Progenitor cell of endocrine pancreas (in vitro differentiated cells): ENCODE data around the gene SAMHD1. TPM values are rescaled to one million over a fixed set of nuclear protein-coding genes. Genes with fewer than 3 reads are reported as not detected.
"Not testable (repeated sequence)": the region's sequence is repeated elsewhere in the genome, so short reads cannot be mapped to it uniquely, and the experiment has no call there.

Source experiments
- DNase-seq: peaks from one replicate; pipeline ENCODE4 v3.0.0; 2021; ENCODE audit warnings: low spot score; ENCODE audit not compliant: unreplicated experiment
- H3K27ac Mint-ChIP-seq: 2 replicates; pipeline ENCODE4 v1.8.0; 2021; ENCODE audit warnings: mild to moderate bottlenecking, moderate library complexity, mixed read lengths
- H3K27me3 Mint-ChIP-seq: 2 replicates; pipeline ENCODE4 v1.8.0; 2021; ENCODE audit warnings: mixed read lengths
- H3K36me3 Mint-ChIP-seq: 2 replicates; pipeline ENCODE4 v1.8.0; 2022; ENCODE audit warnings: mixed read lengths; ENCODE audit not compliant: insufficient read depth
- H3K4me1 Mint-ChIP-seq: 2 replicates; pipeline ENCODE4 v1.8.0; 2021; ENCODE audit warnings: low read depth, mixed read lengths
- H3K4me3 Mint-ChIP-seq: 2 replicates; pipeline ENCODE4 v1.8.0; 2021; ENCODE audit warnings: low read depth, mild to moderate bottlenecking, moderate library complexity, mixed read lengths
- H3K9me3 Mint-ChIP-seq: 2 replicates; pipeline ENCODE4 v1.8.0; 2021; ENCODE audit warnings: low read depth, mixed read lengths
- total RNA-seq: library from RNA; stranded (reverse); gene quantifications from 2 replicates; pipeline ENCODE4 v1.2.1, GENCODE V29; 2021
- TF ChIP-seq, protein P1 (sequence below): fragments of 200-600 bp; sonication (generic); IDR thresholded peaks from one replicate; pipeline ENCODE4 v1.5.0; 2021; ENCODE audit warnings: antibody characterized with exemption, mild to moderate bottlenecking; ENCODE audit not compliant: unreplicated experiment

The SAMHD1 gene
- total RNA-seq, 1 donor from 2014 or later: 15.1 TPM

DNA sequence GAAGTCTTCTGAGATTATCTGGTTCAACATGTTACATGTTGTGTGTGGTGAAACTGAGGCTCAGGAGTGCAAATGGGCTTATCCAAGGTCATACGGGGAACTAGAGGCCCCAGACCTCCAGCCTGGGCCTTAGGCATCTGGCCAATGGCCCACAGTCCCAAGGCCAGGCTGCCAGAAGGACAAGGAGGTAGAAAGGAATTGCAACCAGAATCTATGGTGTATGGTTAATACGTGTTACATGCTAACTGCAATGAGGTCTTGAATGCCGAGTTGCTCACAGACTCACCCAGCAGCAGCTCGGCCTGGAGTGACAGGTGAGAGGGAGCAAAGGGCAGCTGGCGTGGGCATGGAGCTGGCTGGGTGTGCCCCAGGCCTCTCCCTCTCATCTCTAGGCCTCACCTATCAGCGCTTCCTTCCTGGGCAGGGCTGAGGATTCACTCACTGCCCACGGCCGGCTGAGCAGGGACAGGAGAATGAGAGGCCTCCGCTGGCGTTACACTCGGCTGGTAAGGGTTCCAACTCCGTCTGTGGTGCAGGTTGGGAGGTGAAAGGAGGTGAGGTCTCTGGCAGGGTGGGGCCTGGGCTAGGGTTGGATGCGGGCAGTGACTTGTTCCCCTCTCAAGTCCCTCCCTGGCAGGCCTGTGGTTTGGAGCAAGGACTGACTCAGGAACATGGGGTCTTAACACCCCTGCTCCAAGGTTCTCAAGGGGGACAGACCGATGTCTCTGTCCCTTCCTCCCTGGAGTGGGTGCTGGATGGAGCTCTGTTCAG lies 75.6 kb downstream of the SAMHD1 start, which contains the start of gene TLDC2:
TSS of gene TLDC2 (plus strand) at position 437 of the 771 bp plus-strand sequence. CDS start at position 474, 37 bp downstream.
- no peaks in the 10 kb centered on the region for H3K27me3 Mint-ChIP-seq
- no peaks in the 10 kb centered on the region for H3K9me3 Mint-ChIP-seq
- no peaks in the 10 kb centered on the region for H3K36me3 Mint-ChIP-seq
- TF ChIP-seq, protein P1, sequence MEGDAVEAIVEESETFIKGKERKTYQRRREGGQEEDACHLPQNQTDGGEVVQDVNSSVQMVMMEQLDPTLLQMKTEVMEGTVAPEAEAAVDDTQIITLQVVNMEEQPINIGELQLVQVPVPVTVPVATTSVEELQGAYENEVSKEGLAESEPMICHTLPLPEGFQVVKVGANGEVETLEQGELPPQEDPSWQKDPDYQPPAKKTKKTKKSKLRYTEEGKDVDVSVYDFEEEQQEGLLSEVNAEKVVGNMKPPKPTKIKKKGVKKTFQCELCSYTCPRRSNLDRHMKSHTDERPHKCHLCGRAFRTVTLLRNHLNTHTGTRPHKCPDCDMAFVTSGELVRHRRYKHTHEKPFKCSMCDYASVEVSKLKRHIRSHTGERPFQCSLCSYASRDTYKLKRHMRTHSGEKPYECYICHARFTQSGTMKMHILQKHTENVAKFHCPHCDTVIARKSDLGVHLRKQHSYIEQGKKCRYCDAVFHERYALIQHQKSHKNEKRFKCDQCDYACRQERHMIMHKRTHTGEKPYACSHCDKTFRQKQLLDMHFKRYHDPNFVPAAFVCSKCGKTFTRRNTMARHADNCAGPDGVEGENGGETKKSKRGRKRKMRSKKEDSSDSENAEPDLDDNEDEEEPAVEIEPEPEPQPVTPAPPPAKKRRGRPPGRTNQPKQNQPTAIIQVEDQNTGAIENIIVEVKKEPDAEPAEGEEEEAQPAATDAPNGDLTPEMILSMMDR: no peak
- H3K27ac Mint-ChIP-seq: no peak within 1 kb of the TSS
- no peak for DNase-seq
- no peak within 1 kb of the TSS for H3K4me3 Mint-ChIP-seq
- no peaks in the 10 kb centered on the region for H3K4me1 Mint-ChIP-seq

DNA sequence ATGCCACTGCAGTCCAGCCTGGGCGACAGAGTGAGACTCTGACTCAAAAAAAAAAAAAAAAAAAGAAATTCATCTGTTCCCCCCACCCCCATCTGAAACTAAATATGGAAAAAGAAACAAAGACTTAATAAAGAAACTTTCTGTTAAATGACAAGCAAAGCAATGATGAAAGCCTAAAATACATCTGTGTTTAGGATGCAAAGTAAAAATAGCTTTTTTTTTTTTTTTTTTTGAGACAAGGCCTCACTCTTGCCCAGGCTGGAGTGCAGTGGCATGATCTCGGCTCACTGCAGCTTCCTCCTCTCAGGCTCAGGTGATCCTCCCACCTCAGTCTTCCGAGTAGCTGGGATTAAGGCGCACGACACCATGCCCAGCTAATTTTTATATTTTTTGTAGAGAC lies 76.4 kb downstream of the SAMHD1 start:
- not testable (repeated sequence) for DNase-seq, H3K27me3 Mint-ChIP-seq, H3K4me3 Mint-ChIP-seq, H3K9me3 Mint-ChIP-seq, H3K36me3 Mint-ChIP-seq, H3K4me1 Mint-ChIP-seq, H3K27ac Mint-ChIP-seq

DNA sequence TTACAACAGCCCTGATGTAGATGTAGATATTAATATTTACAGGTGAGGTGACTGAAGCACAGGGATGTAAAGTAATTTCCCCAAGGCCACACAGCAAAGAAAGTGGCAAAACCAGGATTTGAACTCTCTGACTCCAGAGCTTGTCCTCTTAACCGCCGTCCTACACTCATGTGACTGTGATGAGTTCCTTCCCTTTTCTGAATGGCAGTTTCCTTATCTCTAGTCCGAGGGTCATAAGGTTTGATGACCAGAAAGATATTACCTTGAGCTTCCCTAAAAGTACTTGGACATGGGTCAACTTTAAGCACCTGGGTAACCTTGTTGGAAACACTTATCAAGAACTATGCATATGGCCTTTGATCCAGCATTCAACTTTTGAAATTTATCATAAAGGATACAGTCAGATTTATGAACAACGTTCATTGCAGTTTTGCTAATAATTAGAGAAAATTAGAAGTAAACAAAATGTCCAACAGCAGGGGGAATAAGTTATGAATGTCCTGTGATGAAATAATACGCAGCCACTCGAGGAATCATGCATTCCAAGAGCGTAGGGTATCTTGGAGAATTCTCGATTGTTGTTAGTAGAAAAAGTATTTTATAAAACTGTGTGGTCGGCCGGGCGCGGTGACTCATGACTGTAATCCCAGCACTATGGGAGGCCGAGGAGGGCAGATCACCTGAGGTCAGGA lies 77.9 kb downstream of the SAMHD1 start:
- H3K9me3 Mint-ChIP-seq: no peaks in the 10 kb centered on the region
- no peak overlapping the region for H3K27ac Mint-ChIP-seq
- no peak for DNase-seq
- no peak overlapping the region for H3K4me3 Mint-ChIP-seq
- TF ChIP-seq, protein P1: no peak
- no peaks in the 10 kb centered on the region for H3K36me3 Mint-ChIP-seq
- no peaks in the 10 kb centered on the region for H3K4me1 Mint-ChIP-seq
- H3K27me3 Mint-ChIP-seq: no peaks in the 10 kb centered on the region

DNA sequence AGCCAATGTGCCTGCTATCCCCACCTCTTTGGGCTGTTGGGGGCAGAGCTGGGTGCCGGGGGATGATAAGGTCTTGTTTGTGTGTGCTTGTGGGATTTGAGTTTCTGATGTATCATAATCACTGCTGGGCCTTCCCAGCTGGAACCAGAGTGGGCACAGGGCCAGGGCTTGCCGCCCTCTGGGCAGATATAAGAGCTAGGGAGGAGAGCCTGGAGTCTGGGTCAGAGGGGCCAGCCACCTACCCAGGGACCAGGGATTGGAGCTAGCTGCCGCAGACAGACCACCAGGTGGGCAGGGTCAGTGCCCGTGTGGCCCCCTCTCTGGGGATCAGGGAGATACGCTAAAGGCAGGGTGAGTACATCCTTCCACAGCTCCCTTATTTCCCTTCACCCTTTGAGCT lies 78.7 kb downstream of the SAMHD1 start:
- H3K9me3 Mint-ChIP-seq: no peaks in the 10 kb centered on the region
- H3K4me1 Mint-ChIP-seq: no peaks in the 10 kb centered on the region
- no peak overlapping the region for H3K27ac Mint-ChIP-seq
- no peak overlapping the region for H3K4me3 Mint-ChIP-seq
- no peaks in the 10 kb centered on the region for H3K36me3 Mint-ChIP-seq
- no peak for DNase-seq
- H3K27me3 Mint-ChIP-seq: no peaks in the 10 kb centered on the region
- TF ChIP-seq, protein P1: no peak

DNA sequence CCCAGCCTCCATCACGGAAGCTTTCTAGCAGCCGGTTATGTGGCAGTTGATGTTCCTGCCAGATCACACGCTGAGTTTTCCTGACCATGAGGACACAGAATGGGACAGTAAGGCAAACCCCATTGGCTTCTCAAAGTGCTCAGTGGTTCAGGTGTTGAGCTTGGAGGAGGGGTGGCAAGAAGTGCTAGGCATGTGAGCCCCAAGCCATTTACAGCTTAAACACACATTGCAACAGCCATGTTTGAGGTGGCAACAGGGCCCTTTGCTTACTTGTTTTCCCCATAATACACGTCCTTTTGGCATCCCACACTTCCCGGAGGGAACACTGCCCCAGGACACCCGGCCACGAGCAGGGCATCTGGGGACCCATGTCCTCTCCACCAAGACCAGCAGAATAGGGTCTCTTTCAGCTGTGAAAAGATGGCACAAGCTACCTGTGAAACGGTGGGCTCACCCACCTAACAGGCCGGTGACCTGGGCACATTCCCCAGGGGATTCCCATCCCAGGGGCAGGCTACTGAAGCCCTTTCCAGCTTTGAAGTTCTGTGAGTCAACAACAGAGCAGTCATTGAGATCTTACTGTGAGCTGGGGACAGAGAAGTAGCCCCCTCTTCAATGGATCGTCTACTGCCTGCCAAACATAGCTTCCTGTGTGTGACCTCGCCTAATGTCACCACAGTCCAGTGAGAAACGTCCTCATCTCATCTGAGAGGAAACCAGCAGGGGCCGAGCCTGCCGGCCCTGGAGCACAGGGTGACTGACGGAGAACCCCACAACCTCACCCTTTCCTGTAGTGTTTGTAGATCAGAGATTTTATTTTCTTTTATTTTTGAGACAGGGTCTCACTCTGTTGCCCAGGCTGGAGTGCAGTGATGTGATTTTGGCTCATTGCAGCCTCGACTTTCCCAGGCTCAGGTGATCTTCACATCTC lies 79.6 kb downstream of the SAMHD1 start:
- H3K27ac Mint-ChIP-seq: peak overlapping the region; percentile 20
- DNase-seq: no peak
- no peaks in the 10 kb centered on the region for H3K36me3 Mint-ChIP-seq
- TF ChIP-seq, protein P1: no peak
- no peak overlapping the region for H3K4me3 Mint-ChIP-seq
- H3K4me1 Mint-ChIP-seq: no peaks in the 10 kb centered on the region
- H3K27me3 Mint-ChIP-seq: no peaks in the 10 kb centered on the region
- no peaks in the 10 kb centered on the region for H3K9me3 Mint-ChIP-seq
